Measurements from ENCODE around the gene ITGB1.
"Not testable (repeated sequence)": the region's sequence is repeated elsewhere in the genome, so short reads cannot be mapped to it uniquely, and the experiment has no call there.

The ITGB1 gene

GRCh38 chr10:32939296-32940111 is 18.5 kb downstream of the ITGB1 start:
- peaks cover 55% of the 10 kb centered on the region for H3K4me1 Mint-ChIP-seq (ENCODE audit: low read depth)
- H3K27me3 Mint-ChIP-seq, result no peaks in the 10 kb centered on the region
- no peak overlapping the region for H3K27ac Mint-ChIP-seq
- no peak overlapping the region for H3K4me3 Mint-ChIP-seq
- H3K9me3 Mint-ChIP-seq, result no peaks in the 10 kb centered on the region
- H3K36me3 Mint-ChIP-seq (ENCODE audit: low read depth), result peaks cover 24% of the 10 kb centered on the region

GRCh38 chr10:32938554-32939061 is 19.4 kb downstream of the ITGB1 start:
- Mint-ChIP-seq H3K36me3 (ENCODE audit: low read depth) (peaks cover 24% of the 10 kb centered on the region), H3K9me3 (no peaks in the 10 kb centered on the region), H3K27ac (no peak overlapping the region), H3K4me3 (no peak overlapping the region), H3K27me3 (no peaks in the 10 kb centered on the region), H3K4me1 (ENCODE audit: low read depth) (peaks cover 49% of the 10 kb centered on the region)

GRCh38 chr10:32937911-32938424 is 20.1 kb downstream of the ITGB1 start:
- H3K36me3 Mint-ChIP-seq (ENCODE audit: low read depth), result peaks cover 28% of the 10 kb centered on the region
- H3K4me1 Mint-ChIP-seq (ENCODE audit: low read depth), result peaks cover 43% of the 10 kb centered on the region
- H3K27ac Mint-ChIP-seq, result no peak overlapping the region
- no peaks in the 10 kb centered on the region for H3K27me3 Mint-ChIP-seq
- H3K4me3 Mint-ChIP-seq, result no peak overlapping the region
- no peaks in the 10 kb centered on the region for H3K9me3 Mint-ChIP-seq

GRCh38 chr10:32932225-32932729 is 25.8 kb downstream of the ITGB1 start:
- peaks cover 13% of the 10 kb centered on the region for H3K4me1 Mint-ChIP-seq (ENCODE audit: low read depth)
- H3K9me3 Mint-ChIP-seq, result no peaks in the 10 kb centered on the region
- no peak overlapping the region for H3K27ac Mint-ChIP-seq
- H3K4me3 Mint-ChIP-seq, result no peak overlapping the region
- no peaks in the 10 kb centered on the region for H3K27me3 Mint-ChIP-seq
- H3K36me3 Mint-ChIP-seq (ENCODE audit: low read depth), result peaks cover 59% of the 10 kb centered on the region

GRCh38 chr10:32931593-32931992 is 26.4 kb downstream of the ITGB1 start:
- Mint-ChIP-seq H3K4me1 (ENCODE audit: low read depth) (peaks cover 13% of the 10 kb centered on the region), H3K27ac (no peak overlapping the region)

GRCh38 chr10:32930036-32930435 is 28.0 kb downstream of the ITGB1 start:
- Mint-ChIP-seq H3K4me1 (ENCODE audit: low read depth) (peaks cover 9% of the 10 kb centered on the region), H3K27me3 (no peaks in the 10 kb centered on the region), H3K27ac (no peak overlapping the region), H3K4me3 (no peak overlapping the region), H3K36me3 (ENCODE audit: low read depth) (peaks cover 69% of the 10 kb centered on the region), H3K9me3 (peaks cover 4% of the 10 kb centered on the region)

More at GRCh38 chr10:32931593-32931992, 26.4 kb downstream of the ITGB1 start:
- Mint-ChIP-seq H3K4me3 (no peak overlapping the region), H3K9me3 (no peaks in the 10 kb centered on the region), H3K36me3 (ENCODE audit: low read depth) (peaks cover 65% of the 10 kb centered on the region), H3K27me3 (no peaks in the 10 kb centered on the region)

- no peak overlapping the region for H3K4me3 Mint-ChIP-seq
- peaks cover 4% of the 10 kb centered on the region for H3K9me3 Mint-ChIP-seq
- no peak overlapping the region for H3K27ac Mint-ChIP-seq
- peaks cover 65% of the 10 kb centered on the region for H3K36me3 Mint-ChIP-seq (ENCODE audit: low read depth)
- no peaks in the 10 kb centered on the region for H3K27me3 Mint-ChIP-seq
- H3K4me1 Mint-ChIP-seq (ENCODE audit: low read depth), result peaks cover 9% of the 10 kb centered on the region
Observed at GRCh38 chr10:32929634-32930033, 28.4 kb downstream of the ITGB1 start.

GRCh38 chr10:32927750-32928149 is 30.3 kb downstream of the ITGB1 start:
- H3K27ac Mint-ChIP-seq, result no peak overlapping the region
- H3K9me3 Mint-ChIP-seq, result peaks cover 4% of the 10 kb centered on the region
- no peak overlapping the region for H3K4me3 Mint-ChIP-seq
- peaks cover 20% of the 10 kb centered on the region for H3K4me1 Mint-ChIP-seq (ENCODE audit: low read depth)
- H3K27me3 Mint-ChIP-seq, result no peaks in the 10 kb centered on the region
- H3K36me3 Mint-ChIP-seq (ENCODE audit: low read depth), result peaks cover 62% of the 10 kb centered on the region

GRCh38 chr10:32923849-32924248 is 34.2 kb downstream of the ITGB1 start:
- peaks cover 21% of the 10 kb centered on the region for H3K4me1 Mint-ChIP-seq (ENCODE audit: low read depth)
- H3K9me3 Mint-ChIP-seq, result peaks cover 4% of the 10 kb centered on the region
- H3K4me3 Mint-ChIP-seq, result no peak overlapping the region
- H3K36me3 Mint-ChIP-seq (ENCODE audit: low read depth), result peaks cover 69% of the 10 kb centered on the region
- H3K27me3 Mint-ChIP-seq, result no peaks in the 10 kb centered on the region
- H3K27ac Mint-ChIP-seq, result no peak overlapping the region

GRCh38 chr10:32923134-32923533 is 34.9 kb downstream of the ITGB1 start:
- H3K4me3 Mint-ChIP-seq, result no peak overlapping the region
- peaks cover 70% of the 10 kb centered on the region for H3K36me3 Mint-ChIP-seq (ENCODE audit: low read depth)
- H3K27ac Mint-ChIP-seq, result no peak overlapping the region
- peaks cover 4% of the 10 kb centered on the region for H3K9me3 Mint-ChIP-seq
- no peaks in the 10 kb centered on the region for H3K27me3 Mint-ChIP-seq
- H3K4me1 Mint-ChIP-seq (ENCODE audit: low read depth), result peaks cover 19% of the 10 kb centered on the region

- no peak overlapping the region for H3K27ac Mint-ChIP-seq
- H3K4me3 Mint-ChIP-seq, result no peak overlapping the region
- peaks cover 19% of the 10 kb centered on the region for H3K4me1 Mint-ChIP-seq (ENCODE audit: low read depth)
Observed at GRCh38 chr10:32922170-32922569, 35.9 kb downstream of the ITGB1 start.

GRCh38 chr10:32917817-32918216 is 40.2 kb downstream of the ITGB1 start:
- H3K9me3 Mint-ChIP-seq; H3K27ac Mint-ChIP-seq; H3K4me1 Mint-ChIP-seq (ENCODE audit: low read depth); H3K4me3 Mint-ChIP-seq; H3K27me3 Mint-ChIP-seq: not testable (repeated sequence)
- peaks cover 80% of the 10 kb centered on the region for H3K36me3 Mint-ChIP-seq (ENCODE audit: low read depth)

More at GRCh38 chr10:32922170-32922569, 35.9 kb downstream of the ITGB1 start:
- peaks cover 70% of the 10 kb centered on the region for H3K36me3 Mint-ChIP-seq (ENCODE audit: low read depth)
- H3K27me3 Mint-ChIP-seq, result no peaks in the 10 kb centered on the region
- peaks cover 4% of the 10 kb centered on the region for H3K9me3 Mint-ChIP-seq

- no peak overlapping the region for H3K4me3 Mint-ChIP-seq
- no peak overlapping the region for H3K27ac Mint-ChIP-seq
- no peaks in the 10 kb centered on the region for H3K9me3 Mint-ChIP-seq
- peaks cover 63% of the 10 kb centered on the region for H3K36me3 Mint-ChIP-seq (ENCODE audit: low read depth)
- no peaks in the 10 kb centered on the region for H3K4me1 Mint-ChIP-seq (ENCODE audit: low read depth)
- H3K27me3 Mint-ChIP-seq, result no peaks in the 10 kb centered on the region
Observed at GRCh38 chr10:32911285-32912016, 46.6 kb downstream of the ITGB1 start.

GRCh38 chr10:32909970-32910369 is 48.1 kb downstream of the ITGB1 start:
- not testable (repeated sequence) for H3K9me3 Mint-ChIP-seq; H3K4me3 Mint-ChIP-seq; H3K27ac Mint-ChIP-seq; H3K4me1 Mint-ChIP-seq (ENCODE audit: low read depth); H3K27me3 Mint-ChIP-seq
- peaks cover 58% of the 10 kb centered on the region for H3K36me3 Mint-ChIP-seq (ENCODE audit: low read depth)

GRCh38 chr10:32909456-32909855 is 48.6 kb downstream of the ITGB1 start:
- no peak overlapping the region for H3K4me3 Mint-ChIP-seq
- H3K27me3 Mint-ChIP-seq, result no peaks in the 10 kb centered on the region
- no peaks in the 10 kb centered on the region for H3K9me3 Mint-ChIP-seq
- peaks cover 54% of the 10 kb centered on the region for H3K36me3 Mint-ChIP-seq (ENCODE audit: low read depth)
- H3K4me1 Mint-ChIP-seq (ENCODE audit: low read depth), result no peaks in the 10 kb centered on the region
- H3K27ac Mint-ChIP-seq, result no peak overlapping the region
